Ectodermal cell (in vitro differentiated cells): Measurements from ENCODE around the gene HK2.

Source experiments
- H3K27ac ChIP-seq: 2 replicates; pipeline ENCODE4 v1.7.0; 2013; ENCODE audit warnings: mild to moderate bottlenecking, low read depth, low read length; ENCODE audit not compliant: insufficient read depth, poor library complexity, severe bottlenecking
- H3K27me3 ChIP-seq: 2 replicates; pipeline ENCODE4 v1.7.0; 2013; ENCODE audit warnings: mild to moderate bottlenecking, low read length; ENCODE audit not compliant: insufficient read depth, control insufficient read depth, poor library complexity, severe bottlenecking
- H3K36me3 ChIP-seq: one replicate; pipeline ENCODE4 v1.7.0; 2013; ENCODE audit warnings: low read length; ENCODE audit not compliant: control insufficient read depth, insufficient read depth
- H3K4me1 ChIP-seq: one replicate; pipeline ENCODE4 v1.7.0; 2013; ENCODE audit warnings: low read length; ENCODE audit not compliant: control insufficient read depth, insufficient read depth
- H3K4me3 ChIP-seq: 2 replicates; pipeline ENCODE4 v1.7.0; 2013; ENCODE audit warnings: low read depth, low read length, control low read depth; ENCODE audit not compliant: insufficient read depth
- H3K9me3 ChIP-seq: 2 replicates; pipeline ENCODE4 v1.7.0; 2013; ENCODE audit warnings: mild to moderate bottlenecking, low read length, moderate library complexity; ENCODE audit not compliant: control insufficient read depth
- WGBS, 2 experiments: methylation state at CpG; one replicate each; pipeline ENCODE4 v1.1.7; 2013; ENCODE audit warnings: missing lambda C conversion rate in 2 of 2; 5-methylcytosine and 5-hydroxymethylcytosine counted together

Gene HK2

GRCh38 chr2:74857215-74857614 lies 23.3 kb downstream of the HK2 start:
- Histone ChIP-seq H3K4me3 (no peak overlapping the region), H3K27ac (no peak overlapping the region), H3K27me3 (no peaks in the 10 kb centered on the region), H3K36me3 (no peaks in the 10 kb centered on the region), H3K4me1 (no peaks in the 10 kb centered on the region), H3K9me3 (no peaks in the 10 kb centered on the region)
- 89 to 97% methylated on average over 4 of the region's 4 CpGs for WGBS, 2 experiments

GRCh38 chr2:74857725-74858124 lies 23.8 kb downstream of the HK2 start:
- no peak overlapping the region for H3K27ac ChIP-seq
- H3K36me3 ChIP-seq = no peaks in the 10 kb centered on the region
- WGBS, 2 experiments = 93 to 96% methylated on average over 8 of the region's 8 CpGs
- no peaks in the 10 kb centered on the region for H3K27me3 ChIP-seq
- H3K4me3 ChIP-seq = no peak overlapping the region
- no peaks in the 10 kb centered on the region for H3K4me1 ChIP-seq
- no peaks in the 10 kb centered on the region for H3K9me3 ChIP-seq

- Histone ChIP-seq H3K4me1 (no peaks in the 10 kb centered on the region), H3K4me3 (no peak overlapping the region), H3K27me3 (no peaks in the 10 kb centered on the region), H3K36me3 (no peaks in the 10 kb centered on the region), H3K27ac (no peak overlapping the region), H3K9me3 (no peaks in the 10 kb centered on the region)
- 92 to 93% methylated on average over 3 of the region's 3 CpGs for WGBS, 2 experiments
These were observed 24.4 kb downstream of the HK2 start for GRCh38 chr2:74858281-74858680.

- Histone ChIP-seq H3K4me1 (no peaks in the 10 kb centered on the region), H3K36me3 (no peaks in the 10 kb centered on the region), H3K4me3 (no peak overlapping the region), H3K27me3 (no peaks in the 10 kb centered on the region), H3K27ac (no peak overlapping the region), H3K9me3 (no peaks in the 10 kb centered on the region)
- 92 to 93% methylated on average over 2 to 3 of the region's 3 CpGs for WGBS, 2 experiments
These were observed 26.2 kb downstream of the HK2 start for GRCh38 chr2:74860079-74860478.

- Histone ChIP-seq H3K4me1 (no peaks in the 10 kb centered on the region), H3K9me3 (no peaks in the 10 kb centered on the region), H3K27ac (no peak overlapping the region), H3K27me3 (no peaks in the 10 kb centered on the region), H3K36me3 (no peaks in the 10 kb centered on the region), H3K4me3 (no peak overlapping the region)
- WGBS, 2 experiments = 91 to 100% methylated on average over 3 of the region's 3 CpGs
These were observed 26.6 kb downstream of the HK2 start for GRCh38 chr2:74860521-74860920.

- H3K4me1 ChIP-seq = peaks cover 3% of the 10 kb centered on the region
- 92 to 94% methylated on average over 5 of the region's 5 CpGs for WGBS, 2 experiments
- H3K9me3 ChIP-seq = no peaks in the 10 kb centered on the region
- no peak overlapping the region for H3K27ac ChIP-seq
- no peak overlapping the region for H3K4me3 ChIP-seq
- no peaks in the 10 kb centered on the region for H3K36me3 ChIP-seq
- no peaks in the 10 kb centered on the region for H3K27me3 ChIP-seq
These were observed 27.6 kb downstream of the HK2 start for GRCh38 chr2:74861531-74861930.

- Histone ChIP-seq H3K4me1 (peaks cover 3% of the 10 kb centered on the region), H3K27me3 (no peaks in the 10 kb centered on the region), H3K9me3 (no peaks in the 10 kb centered on the region), H3K27ac (no peak overlapping the region), H3K36me3 (no peaks in the 10 kb centered on the region), H3K4me3 (no peak overlapping the region)
- 92 to 93% methylated on average over 17 of the region's 17 CpGs for WGBS, 2 experiments
These were observed 28.4 kb downstream of the HK2 start for GRCh38 chr2:74862020-74862964.

- 95 to 96% methylated on average over 3 of the region's 3 CpGs for WGBS, 2 experiments
- Histone ChIP-seq H3K4me3 (no peak overlapping the region), H3K9me3 (no peaks in the 10 kb centered on the region), H3K27ac (no peak overlapping the region), H3K27me3 (no peaks in the 10 kb centered on the region), H3K36me3 (peaks cover 8% of the 10 kb centered on the region), H3K4me1 (peaks cover 3% of the 10 kb centered on the region)
These were observed 29.9 kb downstream of the HK2 start for GRCh38 chr2:74863802-74864248.

- 94% methylated on average over 20 of the region's 20 CpGs for WGBS, 2 experiments
- H3K4me3 ChIP-seq = no peak overlapping the region
- no peaks in the 10 kb centered on the region for H3K27me3 ChIP-seq
- no peak overlapping the region for H3K27ac ChIP-seq
- peaks cover 3% of the 10 kb centered on the region for H3K4me1 ChIP-seq
- no peaks in the 10 kb centered on the region for H3K9me3 ChIP-seq
- H3K36me3 ChIP-seq = peaks cover 8% of the 10 kb centered on the region
These were observed 31.1 kb downstream of the HK2 start for GRCh38 chr2:74864728-74865722.
